SU-DHL-6 (cell line): ENCODE results near the gene STXBP5L.

Experiments
- H2AFZ ChIP-seq: fragments of 200-600 bp; sonication (generic); 2 replicates; pipeline ENCODE4 v1.6.1; 2014; ENCODE audit warnings: low read depth, mild to moderate bottlenecking, moderate library complexity, mixed read lengths, antibody characterized with exemption, low read length; ENCODE audit not compliant: severe bottlenecking
- H3F3A ChIP-seq: fragments of 200-600 bp; shearing (Covaris generic); 2 replicates; pipeline ENCODE4 v1.6.0; 2016; ENCODE audit warnings: antibody characterized with exemption, mild to moderate bottlenecking; ENCODE audit not compliant: insufficient read depth
- H3K27ac ChIP-seq: fragments of 200-600 bp; sonication (generic); 2 replicates; pipeline ENCODE4 v1.5.1; 2016; ENCODE audit warnings: low read depth, mild to moderate bottlenecking, low read length, moderate library complexity, mixed read lengths
- H3K27me3 ChIP-seq: fragments of 200-600 bp; sonication (generic), shearing (Covaris generic); 2 replicates; pipeline ENCODE4 v1.6.0; 2014; ENCODE audit warnings: mild to moderate bottlenecking, low read length
- H3K36me3 ChIP-seq: fragments of 200-600 bp; sonication (generic); 2 replicates; pipeline ENCODE4 v1.6.1; 2014; ENCODE audit warnings: mild to moderate bottlenecking, low read length, mixed read lengths
- H3K4me2 ChIP-seq: fragments of 300-600, 200-600 bp; shearing (Covaris generic), sonication (generic); 2 replicates; pipeline ENCODE4 v1.6.0; 2014; ENCODE audit warnings: low read length, low read depth, mild to moderate bottlenecking; ENCODE audit not compliant: poor library complexity, severe bottlenecking
- H3K4me3 ChIP-seq: fragments of 200-600 bp; sonication (generic); 2 replicates; pipeline ENCODE4 v1.5.1; 2014; ENCODE audit warnings: antibody characterized with exemption, low read length, mild to moderate bottlenecking, mixed read lengths; ENCODE audit not compliant: insufficient read depth, poor library complexity, severe bottlenecking
- H3K79me2 ChIP-seq: fragments of 200-600 bp; sonication (generic); 2 replicates; pipeline ENCODE4 v1.6.1; 2014; ENCODE audit warnings: mild to moderate bottlenecking, low read length, moderate library complexity; ENCODE audit not compliant: insufficient read depth
- H3K9ac ChIP-seq: fragments of 200-600 bp; sonication (generic); 2 replicates; pipeline ENCODE4 v1.7.0; 2014; ENCODE audit warnings: mild to moderate bottlenecking, low read length
- H3K9me2 ChIP-seq: fragments of 200-600 bp; sonication (generic); replicated peaks from 2 replicates; pipeline ENCODE4 v1.6.1; 2014; ENCODE audit warnings: low read length; ENCODE audit not compliant: insufficient read depth
- H3K9me3 ChIP-seq: fragments of 200-600 bp; sonication (generic); 2 replicates; pipeline ENCODE4 v1.6.1; 2014; ENCODE audit warnings: low read length, mixed read lengths; ENCODE audit not compliant: insufficient read depth
- H4K20me1 ChIP-seq: fragments of 200-600 bp; sonication (generic); 2 replicates; pipeline ENCODE4 v1.6.1; 2014; ENCODE audit warnings: low read depth, mild to moderate bottlenecking, antibody characterized with exemption, low read length, moderate library complexity, mixed read lengths
- EZH2phosphoT487 ChIP-seq: fragments of 200-600 bp; sonication (generic), shearing (Covaris generic); conservative IDR thresholded peaks from 2 replicates; pipeline ENCODE4 v1.6.1; 2018; ENCODE audit warnings: mild to moderate bottlenecking, antibody characterized with exemption, low read length, moderate library complexity, mixed read lengths
- TF ChIP-seq, protein P1 (sequence below): fragments of 200-600 bp; sonication (generic); IDR thresholded peaks from one replicate; pipeline ENCODE4 v1.5.1; 2017; ENCODE audit warnings: antibody characterized with exemption, mild to moderate bottlenecking, low read length, moderate library complexity; ENCODE audit not compliant: insufficient read depth, poor library complexity, severe bottlenecking

Gene STXBP5L

DNA sequence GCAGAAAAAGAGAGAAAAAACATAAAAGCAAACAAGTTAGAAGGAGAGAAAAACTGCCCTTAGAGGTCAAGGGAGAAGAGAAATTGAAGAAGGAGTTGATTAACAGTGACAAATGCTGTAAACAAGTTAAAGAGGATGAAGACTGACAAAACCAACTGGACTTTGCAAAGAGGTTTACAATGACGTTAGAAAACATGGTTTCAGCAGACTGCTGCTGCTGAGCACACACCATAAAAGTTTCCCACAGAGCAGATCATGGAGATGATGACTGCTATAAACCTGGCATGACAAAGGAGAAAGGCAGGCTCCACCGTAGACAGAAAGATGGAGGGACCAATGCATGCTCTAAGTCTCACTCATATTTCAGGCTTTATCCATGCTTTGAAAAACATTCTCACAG lies 559.1 kb downstream of the STXBP5L start:
- H4K20me1 ChIP-seq, result no peaks in the 10 kb centered on the region

DNA sequence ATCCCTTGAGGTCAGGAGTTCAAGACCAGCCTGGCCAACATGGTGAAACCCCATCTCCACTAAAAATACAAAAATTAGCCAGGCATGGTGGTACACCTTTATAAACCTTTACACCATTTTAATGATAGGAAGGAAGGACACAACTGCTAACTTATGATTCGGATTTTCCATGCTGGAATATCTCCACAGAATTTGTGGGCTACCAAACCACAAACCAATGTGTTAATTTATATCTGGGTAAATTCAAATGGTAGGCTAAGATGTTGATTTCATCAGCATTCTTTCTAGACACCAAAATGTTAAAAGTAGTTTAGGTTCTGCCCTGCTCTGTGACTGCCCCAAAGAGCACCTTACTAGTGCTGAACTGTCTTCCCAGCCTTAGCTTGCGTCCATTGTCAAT lies 565.0 kb downstream of the STXBP5L start:
- no peaks in the 10 kb centered on the region for H3K27me3 ChIP-seq
- TF ChIP-seq, protein P1, sequence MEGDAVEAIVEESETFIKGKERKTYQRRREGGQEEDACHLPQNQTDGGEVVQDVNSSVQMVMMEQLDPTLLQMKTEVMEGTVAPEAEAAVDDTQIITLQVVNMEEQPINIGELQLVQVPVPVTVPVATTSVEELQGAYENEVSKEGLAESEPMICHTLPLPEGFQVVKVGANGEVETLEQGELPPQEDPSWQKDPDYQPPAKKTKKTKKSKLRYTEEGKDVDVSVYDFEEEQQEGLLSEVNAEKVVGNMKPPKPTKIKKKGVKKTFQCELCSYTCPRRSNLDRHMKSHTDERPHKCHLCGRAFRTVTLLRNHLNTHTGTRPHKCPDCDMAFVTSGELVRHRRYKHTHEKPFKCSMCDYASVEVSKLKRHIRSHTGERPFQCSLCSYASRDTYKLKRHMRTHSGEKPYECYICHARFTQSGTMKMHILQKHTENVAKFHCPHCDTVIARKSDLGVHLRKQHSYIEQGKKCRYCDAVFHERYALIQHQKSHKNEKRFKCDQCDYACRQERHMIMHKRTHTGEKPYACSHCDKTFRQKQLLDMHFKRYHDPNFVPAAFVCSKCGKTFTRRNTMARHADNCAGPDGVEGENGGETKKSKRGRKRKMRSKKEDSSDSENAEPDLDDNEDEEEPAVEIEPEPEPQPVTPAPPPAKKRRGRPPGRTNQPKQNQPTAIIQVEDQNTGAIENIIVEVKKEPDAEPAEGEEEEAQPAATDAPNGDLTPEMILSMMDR, result no peak
- TF ChIP-seq EZH2phosphoT487, result no peak
- H3K4me2 ChIP-seq, result no peak overlapping the region
- H3K9me3 ChIP-seq, result no peaks in the 10 kb centered on the region
- H3F3A ChIP-seq, result no peaks in the 10 kb centered on the region
- H4K20me1 ChIP-seq, result no peaks in the 10 kb centered on the region
- no peaks in the 10 kb centered on the region for H3K9me2 ChIP-seq
- no peak overlapping the region for H3K9ac ChIP-seq
- no peaks in the 10 kb centered on the region for H3K79me2 ChIP-seq
- H3K4me3 ChIP-seq, result no peak overlapping the region
- H3K27ac ChIP-seq, result no peak overlapping the region
- no peak overlapping the region for H2AFZ ChIP-seq
- peaks cover 58% of the 10 kb centered on the region for H3K36me3 ChIP-seq

More for the DNA sequence above, 559.1 kb downstream of the STXBP5L start:
- peaks cover 53% of the 10 kb centered on the region for H3K36me3 ChIP-seq
- no peaks in the 10 kb centered on the region for H3K27me3 ChIP-seq
- H3K27ac ChIP-seq, result no peak overlapping the region
- H3K79me2 ChIP-seq, result 0 out of 2 replicates have a peak, but pooled peaks cover 3% of the 10 kb centered on the region
- H2AFZ ChIP-seq, result no peak overlapping the region
- H3K9ac ChIP-seq, result no peak overlapping the region
- 0 out of 2 replicates have a peak, but pooled peaks cover 3% of the 10 kb centered on the region for H3F3A ChIP-seq
- H3K9me3 ChIP-seq, result no peaks in the 10 kb centered on the region
- H3K4me3 ChIP-seq, result no peak overlapping the region
- H3K4me2 ChIP-seq, result no peak overlapping the region
- TF ChIP-seq, protein P1, result no peak
- no peak for TF ChIP-seq EZH2phosphoT487
- no peaks in the 10 kb centered on the region for H3K9me2 ChIP-seq
